ENCODE measurements around the gene KLHL40.

Gene KLHL40

GRCh38 chr3:42683875-42684598, 1.3 kb upstream of the KLHL40 start:
- no peak overlapping the region for H3K27ac ChIP-seq (ENCODE audit: poor library complexity, severe bottlenecking)
- TF ChIP-seq, protein P1, sequence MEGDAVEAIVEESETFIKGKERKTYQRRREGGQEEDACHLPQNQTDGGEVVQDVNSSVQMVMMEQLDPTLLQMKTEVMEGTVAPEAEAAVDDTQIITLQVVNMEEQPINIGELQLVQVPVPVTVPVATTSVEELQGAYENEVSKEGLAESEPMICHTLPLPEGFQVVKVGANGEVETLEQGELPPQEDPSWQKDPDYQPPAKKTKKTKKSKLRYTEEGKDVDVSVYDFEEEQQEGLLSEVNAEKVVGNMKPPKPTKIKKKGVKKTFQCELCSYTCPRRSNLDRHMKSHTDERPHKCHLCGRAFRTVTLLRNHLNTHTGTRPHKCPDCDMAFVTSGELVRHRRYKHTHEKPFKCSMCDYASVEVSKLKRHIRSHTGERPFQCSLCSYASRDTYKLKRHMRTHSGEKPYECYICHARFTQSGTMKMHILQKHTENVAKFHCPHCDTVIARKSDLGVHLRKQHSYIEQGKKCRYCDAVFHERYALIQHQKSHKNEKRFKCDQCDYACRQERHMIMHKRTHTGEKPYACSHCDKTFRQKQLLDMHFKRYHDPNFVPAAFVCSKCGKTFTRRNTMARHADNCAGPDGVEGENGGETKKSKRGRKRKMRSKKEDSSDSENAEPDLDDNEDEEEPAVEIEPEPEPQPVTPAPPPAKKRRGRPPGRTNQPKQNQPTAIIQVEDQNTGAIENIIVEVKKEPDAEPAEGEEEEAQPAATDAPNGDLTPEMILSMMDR (IDR thresholded peaks at IDR 0.05; ENCODE audit: poor library complexity, severe bottlenecking) = no peak
- H3K4me1 ChIP-seq (ENCODE audit: insufficient read depth, poor library complexity, severe bottlenecking) = peaks cover 4% of the 10 kb centered on the region
- H3K36me3 ChIP-seq (ENCODE audit: low read depth) = no peaks in the 10 kb centered on the region
- ATAC-seq (ENCODE audit: low read depth) = peak; percentile 91
- peak; percentile 88 for DNase-seq (ENCODE audit: low spot score)
- no peak overlapping the region for H3K4me3 ChIP-seq (ENCODE audit: severe bottlenecking)
- no peaks in the 10 kb centered on the region for H3K9me3 ChIP-seq (ENCODE audit: severe bottlenecking)
- peaks cover 19% of the 10 kb centered on the region for H3K27me3 ChIP-seq (ENCODE audit: insufficient read depth, poor library complexity, severe bottlenecking)

- Histone ChIP-seq H3K27me3 (ENCODE audit: insufficient read depth, poor library complexity, severe bottlenecking) (peaks cover 19% of the 10 kb centered on the region), H3K4me1 (ENCODE audit: insufficient read depth, poor library complexity, severe bottlenecking) (peaks cover 4% of the 10 kb centered on the region), H3K4me3 (ENCODE audit: severe bottlenecking) (no peak overlapping the region), H3K27ac (ENCODE audit: poor library complexity, severe bottlenecking) (no peak overlapping the region), H3K36me3 (ENCODE audit: low read depth) (no peaks in the 10 kb centered on the region), H3K9me3 (ENCODE audit: severe bottlenecking) (no peaks in the 10 kb centered on the region)
- ATAC-seq (ENCODE audit: low read depth) = no peak
- TF ChIP-seq, protein P1 (IDR thresholded peaks at IDR 0.05; ENCODE audit: poor library complexity, severe bottlenecking) = no peak
- DNase-seq (ENCODE audit: low spot score) = no peak
Observed at GRCh38 chr3:42684632-42685362, 540 bp upstream of the KLHL40 start.

- Histone ChIP-seq H3K36me3 (ENCODE audit: low read depth) (no peaks in the 10 kb centered on the region), H3K9me3 (ENCODE audit: severe bottlenecking) (no peaks in the 10 kb centered on the region), H3K27ac (ENCODE audit: poor library complexity, severe bottlenecking) (no peak overlapping the region), H3K4me1 (ENCODE audit: insufficient read depth, poor library complexity, severe bottlenecking) (peaks cover 4% of the 10 kb centered on the region), H3K27me3 (ENCODE audit: insufficient read depth, poor library complexity, severe bottlenecking) (peaks cover 19% of the 10 kb centered on the region), H3K4me3 (ENCODE audit: severe bottlenecking) (no peak overlapping the region)
- DNase-seq (ENCODE audit: low spot score) (peak; percentile 42), ATAC-seq (ENCODE audit: low read depth) (no peak)
- TF ChIP-seq, protein P1 (IDR thresholded peaks at IDR 0.05; ENCODE audit: poor library complexity, severe bottlenecking) = no peak
Observed at GRCh38 chr3:42685891-42686820, 819 bp downstream of the KLHL40 start.

DNA sequence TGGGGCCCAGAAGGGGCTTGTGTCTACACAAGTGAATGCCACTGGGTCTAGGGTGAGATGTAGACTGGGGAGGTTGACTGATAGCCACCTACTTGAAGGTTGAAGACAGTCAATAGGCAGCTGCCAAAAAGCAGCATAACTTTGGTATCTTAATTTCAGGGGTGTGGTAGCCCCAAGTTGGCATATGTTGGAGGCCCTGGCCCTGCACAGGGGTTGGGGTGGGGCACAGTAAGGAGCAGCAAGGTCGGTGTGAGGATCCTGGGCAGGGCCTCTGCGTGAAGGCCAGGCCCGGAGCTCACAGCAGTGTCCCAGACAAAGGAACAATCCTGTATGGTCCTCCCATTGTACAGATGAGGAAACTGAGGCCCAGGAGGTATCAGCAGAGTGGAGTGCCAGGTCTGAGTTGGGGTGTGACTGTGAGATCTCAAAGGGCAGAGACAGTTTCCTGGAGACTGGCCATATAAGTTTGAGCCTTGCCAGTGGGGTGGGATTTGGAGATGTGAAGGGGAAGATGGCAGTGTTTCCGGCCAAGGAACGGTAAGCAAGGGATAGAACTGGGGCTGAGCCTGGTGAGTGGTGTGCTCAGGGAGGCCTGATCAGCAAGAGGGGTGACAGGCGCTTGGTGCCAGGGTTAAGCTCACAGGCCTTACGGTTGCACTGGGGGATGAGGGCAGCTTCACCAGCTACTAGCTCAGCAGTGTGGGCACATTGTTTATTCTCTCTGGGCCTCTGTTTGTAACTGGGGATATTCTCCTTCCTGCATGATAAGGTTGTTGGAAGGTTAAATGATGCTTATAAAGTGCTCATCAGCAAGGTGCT, 1.7 kb downstream of the KLHL40 start:
- Histone ChIP-seq H3K27ac (ENCODE audit: poor library complexity, severe bottlenecking) (no peak overlapping the region), H3K4me3 (ENCODE audit: severe bottlenecking) (no peak overlapping the region), H3K27me3 (ENCODE audit: insufficient read depth, poor library complexity, severe bottlenecking) (peaks cover 19% of the 10 kb centered on the region), H3K36me3 (ENCODE audit: low read depth) (no peaks in the 10 kb centered on the region), H3K4me1 (ENCODE audit: insufficient read depth, poor library complexity, severe bottlenecking) (peaks cover 4% of the 10 kb centered on the region), H3K9me3 (ENCODE audit: severe bottlenecking) (no peaks in the 10 kb centered on the region)
- TF ChIP-seq, protein P1 (IDR thresholded peaks at IDR 0.05; ENCODE audit: poor library complexity, severe bottlenecking) = no peak
- peak; percentile 43 for DNase-seq (ENCODE audit: low spot score)
- no peak for ATAC-seq (ENCODE audit: low read depth)
